Articular chondrocyte of knee joint (primary cell): ENCODE results near the gene THAP10. TPM values are rescaled to one million over a fixed set of nuclear protein-coding genes. Genes with fewer than 3 reads are reported as not detected.

Experiments used
- total RNA-seq: library from RNA; depleted of rRNA; stranded (reverse); fragments of >200 nt; gene quantifications from 2 replicates; pipeline ENCODE4 v1.2.3, GENCODE V29; 2012

THAP10 gene
- total RNA-seq: 2.4 and 2.7 TPM in 2 replicates

GRCh38 chr15:70892002-70892911 is at the start of gene THAP10, which contains the start of gene LRRC49:
Gene THAP10 (minus strand): TSS chr15:70892433. CDS start chr15:70892272, 161 bp downstream.
Gene LRRC49 (plus strand): TSS chr15:70892826. CDS start chr15:70892895, 69 bp downstream.

GRCh38 chr15:70853973-70854665 is 38.1 kb downstream of the THAP10 start, which contains the start of gene LARP6:
Gene LARP6 (minus strand): TSS chr15:70854157. CDS start chr15:70854088, 69 bp downstream.

Other genes with a start within 250 kb of the THAP10 start
- gene UACA, start 128.9 kb downstream of the THAP10 start, total RNA-seq: 112 and 121 TPM in 2 replicates
- gene LARP6, start 38.3 kb downstream of the THAP10 start, total RNA-seq: 56.9 and 72.1 TPM in 2 replicates
- 20.3 and 22.2 TPM in 2 replicates for gene LRRC49, start 393 bp upstream of the THAP10 start, total RNA-seq
- gene THSD4, start 223.0 kb upstream of the THAP10 start, total RNA-seq: 5.4 TPM in 2 replicates